ENCODE measurements around the gene VMO1.

DNA sequence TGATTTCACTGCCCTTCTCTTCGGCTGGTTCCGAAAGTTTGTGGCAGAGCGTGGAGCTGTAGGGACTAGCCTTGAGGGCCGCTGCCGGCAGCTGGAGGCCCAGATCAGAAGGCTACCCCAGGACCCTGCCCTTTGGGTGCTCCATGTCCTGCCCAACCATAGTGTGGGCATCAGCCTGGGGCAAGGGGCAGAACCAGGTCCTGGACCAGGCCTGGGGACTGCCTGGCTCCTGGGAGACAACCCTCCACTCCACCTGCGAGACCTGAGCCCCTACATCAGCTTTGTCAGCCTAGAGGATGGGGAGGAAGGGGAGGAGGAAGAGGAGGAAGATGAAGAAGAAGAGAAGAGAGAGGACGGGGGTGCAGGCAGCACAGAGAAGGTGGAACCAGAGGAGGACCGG, 45.6 kb downstream of the VMO1 start:
- TF ChIP-seq EZH2 (IDR thresholded peaks at IDR 0.05; ENCODE audit: borderline replicate concordance, low read depth, low read length) (no peak), SMAD1 (IDR thresholded peaks at IDR 0.05; ENCODE audit: low read depth, low read length, partially characterized antibody) (no peak), TSHZ1 (CRISPR knock-in tag; IDR thresholded peaks at IDR 0.05) (no peak), HINFP (tag; conservative IDR thresholded peaks at IDR 0.05; ENCODE audit: low read depth) (no peak), NR2C2 (CRISPR knock-in tag; IDR thresholded peaks at IDR 0.05) (no peak), NR2C2 (tag; IDR thresholded peaks at IDR 0.05) (no peak), CTCF (IDR thresholded peaks at IDR 0.05 in 2 of 3, conservative IDR thresholded peaks at IDR 0.05 in 1 of 3; ENCODE audit: insufficient read depth in 2 of 3, low read depth in 1 of 3, low read length in 3 of 3) (no peak)
